HG03378 (cell line): ENCODE measurements around the gene CCDC40.
"Not testable (repeated sequence)": the region's sequence is repeated elsewhere in the genome, so short reads cannot be mapped to it uniquely, and the experiment has no call there.

Experiments
- ATAC-seq: cut with Tn5 transposase; IDR thresholded peaks from one replicate; pipeline ENCODE4 v1.9.1; 2021; ENCODE audit warnings: mild to moderate bottlenecking, moderate library complexity; ENCODE audit not compliant: unreplicated experiment

Gene CCDC40

GRCh38 chr17:80043963-80044362, 7.5 kb downstream of the CCDC40 start:
- no peak for ATAC-seq

GRCh38 chr17:80045703-80046102, 9.3 kb downstream of the CCDC40 start:
- no peak for ATAC-seq

GRCh38 chr17:80046709-80047108, 10.3 kb downstream of the CCDC40 start:
- ATAC-seq = not testable (repeated sequence)

- ATAC-seq = no peak
These were observed 10.7 kb downstream of the CCDC40 start for GRCh38 chr17:80047176-80047575.

GRCh38 chr17:80049986-80050385, 13.5 kb downstream of the CCDC40 start:
- ATAC-seq = no peak

- no peak for ATAC-seq
These were observed 14.3 kb downstream of the CCDC40 start for GRCh38 chr17:80050706-80051105.

GRCh38 chr17:80051681-80052080, 15.2 kb downstream of the CCDC40 start:
- no peak for ATAC-seq

GRCh38 chr17:80053102-80053501, 16.7 kb downstream of the CCDC40 start:
- ATAC-seq = no peak

GRCh38 chr17:80055597-80055996, 19.2 kb downstream of the CCDC40 start:
- ATAC-seq = no peak

- ATAC-seq = no peak
These were observed 22.0 kb downstream of the CCDC40 start for GRCh38 chr17:80058311-80058955.

GRCh38 chr17:80060644-80061043, 24.2 kb downstream of the CCDC40 start:
- no peak for ATAC-seq

- no peak for ATAC-seq
These were observed 25.0 kb downstream of the CCDC40 start for GRCh38 chr17:80061421-80061820.

- no peak for ATAC-seq
These were observed 27.6 kb downstream of the CCDC40 start for GRCh38 chr17:80063830-80064585.

- no peak for ATAC-seq
These were observed 28.3 kb downstream of the CCDC40 start for GRCh38 chr17:80064696-80065095.

- ATAC-seq = no peak
These were observed 29.2 kb downstream of the CCDC40 start for GRCh38 chr17:80065478-80066170.

- no peak for ATAC-seq
These were observed 31.0 kb downstream of the CCDC40 start for GRCh38 chr17:80067393-80067986.

- ATAC-seq = no peak
These were observed 32.1 kb downstream of the CCDC40 start for GRCh38 chr17:80068301-80069222.

- ATAC-seq = no peak
These were observed 34.1 kb downstream of the CCDC40 start for GRCh38 chr17:80070375-80071115.

GRCh38 chr17:80071116-80071841, 34.8 kb downstream of the CCDC40 start:
- ATAC-seq = no peak
